Retinal pigment epithelial cell (primary cell): Measurements from ENCODE around the gene MPST.
"Not testable (repeated sequence)": the region's sequence is repeated elsewhere in the genome, so short reads cannot be mapped to it uniquely, and the experiment has no call there.

ENCODE experiments used
- DNase-seq: peaks from one replicate; pipeline ENCODE4 v3.0.0-alpha.2; 2010; ENCODE audit warnings: low read depth
- H3K4me3 ChIP-seq: 2 replicates; pipeline ENCODE4 v1.5.1; 2011; ENCODE audit warnings: mild to moderate bottlenecking, low read length, control low read depth, moderate library complexity
- CTCF ChIP-seq: conservative IDR thresholded peaks from 2 replicates; pipeline ENCODE4 v1.5.1; 2011; ENCODE audit warnings: low read depth, low read length, control low read depth, inconsistent platforms

The MPST gene

GRCh38 chr22:37069719-37070118 lies 50.2 kb downstream of the MPST start:
- no peak overlapping the region for H3K4me3 ChIP-seq
- TF ChIP-seq CTCF: no peak
- DNase-seq: no peak

- no peak for DNase-seq
- no peak for TF ChIP-seq CTCF
- no peak overlapping the region for H3K4me3 ChIP-seq
Observed at GRCh38 chr22:37070334-37070733, 50.8 kb downstream of the MPST start.

- no peak for TF ChIP-seq CTCF
- DNase-seq: no peak
- no peak overlapping the region for H3K4me3 ChIP-seq
Observed at GRCh38 chr22:37070744-37071143, 51.2 kb downstream of the MPST start.

GRCh38 chr22:37071850-37072592 lies 52.5 kb downstream of the MPST start:
- H3K4me3 ChIP-seq, DNase-seq: not testable (repeated sequence)

- TF ChIP-seq CTCF: no peak
- H3K4me3 ChIP-seq: no peak overlapping the region
- no peak for DNase-seq
Observed at GRCh38 chr22:37072673-37073072, 53.1 kb downstream of the MPST start.

- DNase-seq: no peak
- H3K4me3 ChIP-seq: no peak overlapping the region
- TF ChIP-seq CTCF: no peak
Observed at GRCh38 chr22:37074537-37074936, 55.0 kb downstream of the MPST start.

GRCh38 chr22:37075046-37075445 lies 55.5 kb downstream of the MPST start:
- no peak for TF ChIP-seq CTCF
- DNase-seq: no peak

More at GRCh38 chr22:37075046-37075445, 55.5 kb downstream of the MPST start:
- no peak overlapping the region for H3K4me3 ChIP-seq
